SU-DHL-6 (cell line): ENCODE measurements around the gene KAT2B.

Experiments
- H2AFZ ChIP-seq: fragments of 200-600 bp; sonication (generic); 2 replicates; pipeline ENCODE4 v1.6.1; 2014; ENCODE audit warnings: low read depth, mild to moderate bottlenecking, moderate library complexity, mixed read lengths, antibody characterized with exemption, low read length; ENCODE audit not compliant: severe bottlenecking
- H3F3A ChIP-seq: fragments of 200-600 bp; shearing (Covaris generic); 2 replicates; pipeline ENCODE4 v1.6.0; 2016; ENCODE audit warnings: antibody characterized with exemption, mild to moderate bottlenecking; ENCODE audit not compliant: insufficient read depth
- H3K27ac ChIP-seq: fragments of 200-600 bp; sonication (generic); 2 replicates; pipeline ENCODE4 v1.5.1; 2016; ENCODE audit warnings: low read depth, mild to moderate bottlenecking, low read length, moderate library complexity, mixed read lengths
- H3K27me3 ChIP-seq: fragments of 200-600 bp; sonication (generic), shearing (Covaris generic); 2 replicates; pipeline ENCODE4 v1.6.0; 2014; ENCODE audit warnings: mild to moderate bottlenecking, low read length
- H3K36me3 ChIP-seq: fragments of 200-600 bp; sonication (generic); 2 replicates; pipeline ENCODE4 v1.6.1; 2014; ENCODE audit warnings: mild to moderate bottlenecking, low read length, mixed read lengths
- H3K4me2 ChIP-seq: fragments of 300-600, 200-600 bp; shearing (Covaris generic), sonication (generic); 2 replicates; pipeline ENCODE4 v1.6.0; 2014; ENCODE audit warnings: low read length, low read depth, mild to moderate bottlenecking; ENCODE audit not compliant: poor library complexity, severe bottlenecking
- H3K4me3 ChIP-seq: fragments of 200-600 bp; sonication (generic); 2 replicates; pipeline ENCODE4 v1.5.1; 2014; ENCODE audit warnings: antibody characterized with exemption, low read length, mild to moderate bottlenecking, mixed read lengths; ENCODE audit not compliant: insufficient read depth, poor library complexity, severe bottlenecking
- H3K79me2 ChIP-seq: fragments of 200-600 bp; sonication (generic); 2 replicates; pipeline ENCODE4 v1.6.1; 2014; ENCODE audit warnings: mild to moderate bottlenecking, low read length, moderate library complexity; ENCODE audit not compliant: insufficient read depth
- H3K9ac ChIP-seq: fragments of 200-600 bp; sonication (generic); 2 replicates; pipeline ENCODE4 v1.7.0; 2014; ENCODE audit warnings: mild to moderate bottlenecking, low read length
- H3K9me2 ChIP-seq: fragments of 200-600 bp; sonication (generic); replicated peaks from 2 replicates; pipeline ENCODE4 v1.6.1; 2014; ENCODE audit warnings: low read length; ENCODE audit not compliant: insufficient read depth
- H3K9me3 ChIP-seq: fragments of 200-600 bp; sonication (generic); 2 replicates; pipeline ENCODE4 v1.6.1; 2014; ENCODE audit warnings: low read length, mixed read lengths; ENCODE audit not compliant: insufficient read depth
- H4K20me1 ChIP-seq: fragments of 200-600 bp; sonication (generic); 2 replicates; pipeline ENCODE4 v1.6.1; 2014; ENCODE audit warnings: low read depth, mild to moderate bottlenecking, antibody characterized with exemption, low read length, moderate library complexity, mixed read lengths
- EZH2phosphoT487 ChIP-seq: fragments of 200-600 bp; sonication (generic), shearing (Covaris generic); conservative IDR thresholded peaks from 2 replicates; pipeline ENCODE4 v1.6.1; 2018; ENCODE audit warnings: mild to moderate bottlenecking, antibody characterized with exemption, low read length, moderate library complexity, mixed read lengths
- TF ChIP-seq, protein P1 (sequence below): fragments of 200-600 bp; sonication (generic); IDR thresholded peaks from one replicate; pipeline ENCODE4 v1.5.1; 2017; ENCODE audit warnings: antibody characterized with exemption, mild to moderate bottlenecking, low read length, moderate library complexity; ENCODE audit not compliant: insufficient read depth, poor library complexity, severe bottlenecking

The KAT2B gene

DNA sequence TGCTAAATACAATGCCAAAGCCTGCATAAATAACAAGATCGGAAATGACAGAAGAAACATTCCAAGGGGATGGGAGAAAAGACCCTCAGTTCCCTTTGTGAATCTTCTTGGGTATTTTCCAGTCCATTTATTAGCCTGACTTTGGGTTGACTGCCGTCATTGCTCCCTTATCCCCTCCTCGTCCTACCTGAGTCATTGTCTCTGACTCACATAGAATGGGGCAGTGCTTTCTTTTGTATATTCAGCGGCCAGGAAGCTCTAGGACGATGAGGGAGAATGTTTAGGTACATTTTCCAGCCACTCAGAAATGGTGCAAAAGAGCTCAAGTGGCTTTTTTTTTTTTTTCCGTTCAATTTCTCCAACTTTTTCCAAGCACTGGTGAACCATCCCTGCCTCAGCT lies 71.6 kb downstream of the KAT2B start:
- no peak for TF ChIP-seq EZH2phosphoT487
- TF ChIP-seq, protein P1, sequence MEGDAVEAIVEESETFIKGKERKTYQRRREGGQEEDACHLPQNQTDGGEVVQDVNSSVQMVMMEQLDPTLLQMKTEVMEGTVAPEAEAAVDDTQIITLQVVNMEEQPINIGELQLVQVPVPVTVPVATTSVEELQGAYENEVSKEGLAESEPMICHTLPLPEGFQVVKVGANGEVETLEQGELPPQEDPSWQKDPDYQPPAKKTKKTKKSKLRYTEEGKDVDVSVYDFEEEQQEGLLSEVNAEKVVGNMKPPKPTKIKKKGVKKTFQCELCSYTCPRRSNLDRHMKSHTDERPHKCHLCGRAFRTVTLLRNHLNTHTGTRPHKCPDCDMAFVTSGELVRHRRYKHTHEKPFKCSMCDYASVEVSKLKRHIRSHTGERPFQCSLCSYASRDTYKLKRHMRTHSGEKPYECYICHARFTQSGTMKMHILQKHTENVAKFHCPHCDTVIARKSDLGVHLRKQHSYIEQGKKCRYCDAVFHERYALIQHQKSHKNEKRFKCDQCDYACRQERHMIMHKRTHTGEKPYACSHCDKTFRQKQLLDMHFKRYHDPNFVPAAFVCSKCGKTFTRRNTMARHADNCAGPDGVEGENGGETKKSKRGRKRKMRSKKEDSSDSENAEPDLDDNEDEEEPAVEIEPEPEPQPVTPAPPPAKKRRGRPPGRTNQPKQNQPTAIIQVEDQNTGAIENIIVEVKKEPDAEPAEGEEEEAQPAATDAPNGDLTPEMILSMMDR, result no peak
- Histone ChIP-seq H3K27me3 (no peaks in the 10 kb centered on the region), H3K4me3 (no peak overlapping the region), H3F3A (no peaks in the 10 kb centered on the region), H2AFZ (no peak overlapping the region), H3K4me2 (no peak overlapping the region), H3K79me2 (no peaks in the 10 kb centered on the region), H3K9ac (no peak overlapping the region), H3K27ac (no peak overlapping the region), H3K9me3 (no peaks in the 10 kb centered on the region), H3K9me2 (no peaks in the 10 kb centered on the region), H3K36me3 (peaks cover 17% of the 10 kb centered on the region; the same call in 1 of the 2 replicates), H4K20me1 (no peaks in the 10 kb centered on the region)

DNA sequence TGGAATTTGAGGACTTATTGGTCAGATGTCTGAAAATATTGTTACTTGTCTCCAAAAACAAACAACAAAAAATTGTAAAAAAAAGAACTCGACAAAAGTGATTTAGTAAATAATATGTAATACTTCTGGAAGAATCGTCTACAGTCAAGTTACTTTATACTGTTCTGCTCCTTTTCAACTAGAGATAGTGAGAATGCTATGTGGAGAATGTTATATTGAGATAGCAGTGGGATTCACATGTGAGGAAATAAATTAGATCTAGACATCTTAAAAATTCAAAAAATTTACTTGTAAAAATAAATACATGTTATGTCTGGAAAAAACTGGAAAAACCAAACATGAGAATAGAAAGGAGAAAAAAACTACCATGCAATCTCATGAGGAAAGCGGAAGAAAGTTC lies 80.8 kb downstream of the KAT2B start:
- Histone ChIP-seq H3K27me3 (no peaks in the 10 kb centered on the region), H3K9me2 (no peaks in the 10 kb centered on the region), H3K79me2 (no peaks in the 10 kb centered on the region), H2AFZ (no peak overlapping the region), H3K4me2 (no peak overlapping the region), H4K20me1 (no peaks in the 10 kb centered on the region), H3K9me3 (no peaks in the 10 kb centered on the region), H3K9ac (no peak overlapping the region), H3K36me3 (peaks cover 23% of the 10 kb centered on the region; the same call in 1 of the 2 replicates), H3F3A (peaks cover 16% of the 10 kb centered on the region), H3K4me3 (no peak overlapping the region), H3K27ac (no peak overlapping the region)
- TF ChIP-seq, protein P1, result no peak
- TF ChIP-seq EZH2phosphoT487, result no peak

DNA sequence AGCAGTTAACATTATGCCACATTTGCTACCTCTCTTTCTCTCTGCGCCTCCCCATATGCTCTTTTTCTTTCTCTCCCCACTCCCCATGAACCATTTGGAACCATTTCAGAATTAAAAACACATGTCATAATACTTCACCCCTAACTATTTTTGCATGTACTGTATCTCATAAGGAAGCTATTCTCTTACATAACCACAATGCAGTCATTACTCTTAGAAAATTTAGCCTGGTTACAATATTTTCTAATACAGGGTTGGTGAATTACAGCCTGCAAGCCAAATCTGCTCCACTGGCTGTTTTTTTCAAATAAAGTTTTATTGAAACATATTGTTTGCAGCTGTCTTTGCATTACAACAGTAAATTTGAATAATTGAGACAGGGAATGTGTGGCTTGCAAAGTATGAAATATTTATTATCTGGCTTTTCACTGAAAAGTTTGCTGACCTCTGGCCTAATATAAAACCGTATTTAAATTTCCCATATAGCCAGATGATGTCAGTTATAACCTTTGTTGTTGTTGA lies 82.9 kb downstream of the KAT2B start:
- Histone ChIP-seq H3K9me3 (no peaks in the 10 kb centered on the region), H3F3A (peaks cover 19% of the 10 kb centered on the region), H3K9me2 (no peaks in the 10 kb centered on the region), H3K27ac (no peak overlapping the region), H3K27me3 (no peaks in the 10 kb centered on the region), H3K9ac (no peak overlapping the region), H3K79me2 (no peaks in the 10 kb centered on the region), H4K20me1 (no peaks in the 10 kb centered on the region), H2AFZ (no peak overlapping the region), H3K4me3 (no peak overlapping the region), H3K36me3 (peaks cover 23% of the 10 kb centered on the region; the same call in 1 of the 2 replicates), H3K4me2 (no peak overlapping the region)
- no peak for TF ChIP-seq EZH2phosphoT487
- TF ChIP-seq, protein P1, result no peak
